ENCODE data around the gene LRRC4B. TPM values are rescaled to one million over a fixed set of nuclear protein-coding genes. Genes with fewer than 3 reads are reported as not detected.

The LRRC4B gene
- polyA plus RNA-seq, 1 of the 3 experiments (the other 2 are of a cell fraction), result 6.9 TPM

DNA sequence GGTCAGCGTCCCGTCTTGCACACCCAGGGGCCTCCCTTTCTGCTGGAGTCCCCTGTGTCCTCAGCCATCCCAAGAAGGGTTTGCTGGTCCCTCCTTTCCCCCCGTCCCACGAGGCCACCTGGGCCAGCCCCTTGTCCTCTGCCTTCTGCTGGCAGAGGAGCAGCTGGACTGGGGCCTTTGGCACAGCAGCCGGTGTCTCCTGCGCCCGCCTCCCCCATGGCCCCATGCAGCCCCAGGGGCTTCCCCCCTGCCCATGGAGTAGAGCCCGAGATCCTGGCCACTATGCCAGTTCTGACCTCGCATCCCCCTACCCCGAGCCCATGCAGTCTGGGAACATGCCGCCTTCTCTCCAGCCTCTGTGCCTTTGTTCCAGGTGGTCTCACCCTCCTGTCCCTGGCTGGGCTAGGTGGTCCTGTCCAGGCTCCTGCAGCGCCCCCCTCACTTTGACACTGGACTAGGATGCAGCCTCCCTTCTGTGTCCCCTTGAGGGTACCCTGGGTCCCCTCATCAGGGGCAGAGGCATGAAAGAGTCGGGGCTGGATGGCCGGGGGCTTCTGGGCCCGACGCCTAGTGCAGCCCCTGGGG, 85.9 kb downstream of the LRRC4B start:
- H3K27ac ChIP-seq (ENCODE audit: low read depth in 2 of 2, low read length in 1 of 2), result no peak overlapping the region
- H3K4me1 ChIP-seq (ENCODE audit: control insufficient read depth in 1 of 2, insufficient read depth in 2 of 2, low read depth in 1 of 2, low read length in 1 of 2), result peaks cover 5 to 6% of the 10 kb centered on the region in 2 experiments; a peak in 2 of 4 replicates
- no peak for DNase-seq
- peaks cover 12 to 33% of the 10 kb centered on the region in 2 experiments for H3K36me3 ChIP-seq (replicated peaks in 1 of 2; ENCODE audit: control insufficient read depth in 1 of 2, insufficient read depth in 2 of 2, low read length in 1 of 2)
- no peaks in the 10 kb centered on the region; the same call in 1 of the 2 replicates for H3K9me3 ChIP-seq
- no peak overlapping the region for H3K4me3 ChIP-seq (ENCODE audit: low read depth in 2 of 2, low read length in 1 of 2)
- CTCF ChIA-PET, result interaction anchor here (0.9 kb wide), 1 partner anchor 55 kb away, joined by 3 read pairs; no protein-coding TSS in a partner anchor
- no peaks in the 10 kb centered on the region for H4K20me1 ChIP-seq (ENCODE audit: insufficient read depth)
- peaks cover 13% of the 10 kb centered on the region for H3K79me2 ChIP-seq (ENCODE audit: insufficient read depth)
- POLR2A ChIA-PET, result no interaction called here
- no peaks in the 10 kb centered on the region for H3K27me3 ChIP-seq (ENCODE audit: insufficient read depth)
- H3K4me2 ChIP-seq, result no peak overlapping the region
- H3F3A ChIP-seq (replicated peaks; ENCODE audit: insufficient read depth), result no peaks in the 10 kb centered on the region
- no peak overlapping the region for H3K9ac ChIP-seq
- H3K9me2 ChIP-seq, result no peaks in the 10 kb centered on the region
- H2AFZ ChIP-seq (ENCODE audit: low read depth), result no peak overlapping the region
- 87% methylated on average over 13 of the region's 16 CpGs for WGBS (ENCODE audit: low lambda C conversion rate)
- TF ChIP-seq RXRA (IDR thresholded peaks at IDR 0.05; ENCODE audit: borderline replicate concordance, low read depth), result no peak
- TF ChIP-seq, protein P1, sequence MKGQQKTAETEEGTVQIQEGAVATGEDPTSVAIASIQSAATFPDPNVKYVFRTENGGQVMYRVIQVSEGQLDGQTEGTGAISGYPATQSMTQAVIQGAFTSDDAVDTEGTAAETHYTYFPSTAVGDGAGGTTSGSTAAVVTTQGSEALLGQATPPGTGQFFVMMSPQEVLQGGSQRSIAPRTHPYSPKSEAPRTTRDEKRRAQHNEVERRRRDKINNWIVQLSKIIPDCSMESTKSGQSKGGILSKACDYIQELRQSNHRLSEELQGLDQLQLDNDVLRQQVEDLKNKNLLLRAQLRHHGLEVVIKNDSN (IDR thresholded peaks at IDR 0.05; ENCODE audit: borderline replicate concordance, low read depth), result no peak
- TF ChIP-seq NFIC (IDR thresholded peaks at IDR 0.05; ENCODE audit: borderline replicate concordance), result no peak
- TF ChIP-seq, protein P2, sequence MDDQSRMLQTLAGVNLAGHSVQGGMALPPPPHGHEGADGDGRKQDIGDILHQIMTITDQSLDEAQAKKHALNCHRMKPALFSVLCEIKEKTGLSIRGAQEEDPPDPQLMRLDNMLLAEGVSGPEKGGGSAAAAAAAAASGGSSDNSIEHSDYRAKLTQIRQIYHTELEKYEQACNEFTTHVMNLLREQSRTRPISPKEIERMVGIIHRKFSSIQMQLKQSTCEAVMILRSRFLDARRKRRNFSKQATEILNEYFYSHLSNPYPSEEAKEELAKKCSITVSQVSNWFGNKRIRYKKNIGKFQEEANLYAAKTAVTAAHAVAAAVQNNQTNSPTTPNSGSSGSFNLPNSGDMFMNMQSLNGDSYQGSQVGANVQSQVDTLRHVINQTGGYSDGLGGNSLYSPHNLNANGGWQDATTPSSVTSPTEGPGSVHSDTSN (IDR thresholded peaks at IDR 0.05), result no peak
- TF ChIP-seq YY1 (IDR thresholded peaks at IDR 0.05; ENCODE audit: low read depth), result no peak
- no peak for TF ChIP-seq JUND (IDR thresholded peaks at IDR 0.05)
- no peak for TF ChIP-seq FOXM1 (IDR thresholded peaks at IDR 0.05; ENCODE audit: low read depth)
- TF ChIP-seq EZH2phosphoT487 (IDR thresholded peaks at IDR 0.05; ENCODE audit: borderline replicate concordance, low read depth), result no peak
- TF ChIP-seq SMC3 (IDR thresholded peaks at IDR 0.05; ENCODE audit: low read depth, low read length), result no peak

DNA sequence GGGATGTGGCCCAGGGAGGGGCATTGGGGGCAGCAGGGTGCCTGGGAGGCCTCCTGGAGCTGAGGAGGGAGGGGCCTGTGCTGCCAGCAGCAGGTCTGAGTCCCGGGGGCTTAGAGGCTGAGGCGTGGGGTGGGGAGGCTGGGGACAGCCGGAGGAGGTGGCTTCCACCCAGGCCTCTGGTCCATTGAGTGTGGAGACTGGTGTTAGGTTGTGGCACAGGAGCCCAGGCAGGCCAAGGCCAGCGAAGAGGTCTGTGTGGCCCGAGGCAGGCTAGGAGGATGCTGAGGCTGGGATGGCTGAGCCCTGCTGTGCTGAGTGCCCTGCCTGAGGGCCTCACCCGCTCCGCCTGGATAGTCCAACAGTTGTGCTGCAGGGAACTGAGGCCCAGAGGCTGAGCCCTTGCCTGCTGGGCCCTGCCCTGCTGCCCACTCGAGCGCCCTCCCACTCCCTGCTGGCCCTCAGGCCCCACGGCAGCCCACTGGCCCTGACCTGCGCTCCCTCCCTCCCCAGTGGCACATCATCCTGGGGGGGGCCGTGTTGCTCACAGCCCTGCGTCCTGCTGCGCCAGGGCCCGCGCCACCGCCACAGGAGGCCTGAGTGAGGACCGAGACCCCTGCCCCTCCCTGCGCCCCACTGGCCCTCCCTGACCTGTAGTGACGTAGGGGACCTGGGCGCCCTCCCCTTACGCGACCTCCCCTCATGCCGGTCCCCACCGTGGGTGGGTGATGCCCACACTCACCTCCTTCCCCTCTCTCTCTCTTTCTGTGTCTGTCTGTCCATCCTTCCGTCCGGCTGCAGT, 86.7 kb downstream of the LRRC4B start:
- WGBS (ENCODE audit: low lambda C conversion rate), result 83% methylated on average over 10 of the region's 27 CpGs
- Histone ChIP-seq H3K9ac (no peak overlapping the region), H3K4me3 (ENCODE audit: low read depth in 2 of 2, low read length in 1 of 2) (no peak overlapping the region), H3K9me2 (no peaks in the 10 kb centered on the region), H3K9me3 (no peaks in the 10 kb centered on the region; the same call in 1 of the 2 replicates), H3K27me3 (ENCODE audit: insufficient read depth) (no peaks in the 10 kb centered on the region), H3K36me3 (replicated peaks in 1 of 2; ENCODE audit: control insufficient read depth in 1 of 2, insufficient read depth in 2 of 2, low read length in 1 of 2) (peaks cover 11 to 33% of the 10 kb centered on the region in 2 experiments), H3K4me2 (no peak overlapping the region), H3F3A (replicated peaks; ENCODE audit: insufficient read depth) (no peaks in the 10 kb centered on the region), H3K4me1 (ENCODE audit: control insufficient read depth in 1 of 2, insufficient read depth in 2 of 2, low read depth in 1 of 2, low read length in 1 of 2) (peaks cover 6 to 9% of the 10 kb centered on the region in 2 experiments; a peak in 2 of 4 replicates), H2AFZ (ENCODE audit: low read depth) (no peak overlapping the region), H3K27ac (ENCODE audit: low read depth in 2 of 2, low read length in 1 of 2) (no peak overlapping the region), H3K79me2 (ENCODE audit: insufficient read depth) (peaks cover 16% of the 10 kb centered on the region), H4K20me1 (ENCODE audit: insufficient read depth) (no peaks in the 10 kb centered on the region)
- TF ChIP-seq NRF1 (IDR thresholded peaks at IDR 0.05; ENCODE audit: low read depth, low read length) (no peak), NFIC (IDR thresholded peaks at IDR 0.05; ENCODE audit: borderline replicate concordance) (no peak), RXRA (IDR thresholded peaks at IDR 0.05; ENCODE audit: borderline replicate concordance, low read depth) (no peak), MEF2A (IDR thresholded peaks at IDR 0.05; ENCODE audit: borderline replicate concordance, low read depth) (no peak)
- ChIA-PET CTCF (interaction anchor here (0.8 kb wide), 1 partner anchor 74 kb away, joined by 3 read pairs; no protein-coding TSS in a partner anchor), POLR2A (no interaction called here)
- DNase-seq, result no peak

All from SK-N-SH (cell line).